Endothelial cell of umbilical vein (primary cell): Measurements from ENCODE around the gene PPP1R1B. TPM values are rescaled to one million over a fixed set of nuclear protein-coding genes. Genes with fewer than 3 reads are reported as not detected.

Experiments
- BruUV-seq: library from RNA; stranded (reverse); fragments of 400-500 nt; replicated peaks from 2 replicates; lab custom pipeline; 2021; lab: Mats Ljungman, UMichigan
- CTCF ChIA-PET: fragments of 300-600, 350-600 bp; sonication (Branson Sonifier 250); formaldehyde crosslinking; loops from one replicate; lab custom pipeline; 2021; ENCODE audit warnings: antibody characterized with exemption, inconsistent platforms; lab: Charles Lee
- POLR2A ChIA-PET: fragments of 300-600, 350-600 bp; sonication (Branson Sonifier 250); formaldehyde crosslinking; loops from one replicate; lab custom pipeline; 2021; ENCODE audit warnings: antibody characterized with exemption, inconsistent platforms; lab: Charles Lee
- DNase-seq: peaks from one replicate; pipeline ENCODE4 v3.0.0-alpha.2; 2011; ENCODE audit warnings: low read depth, low spot score
- FAIRE-seq: peaks from 2 replicates; lab custom pipeline; 2011; peaks lifted over from hg19 to GRCh38; lab: Jason Lieb, UNC
- H2AFZ ChIP-seq: 2 replicates; pipeline ENCODE4 v1.6.0; 2012; ENCODE audit warnings: low read depth, low read length, control low read depth, inconsistent platforms
- H3K27ac ChIP-seq: 2 replicates; pipeline ENCODE4 v1.5.1; 2011; ENCODE audit warnings: low read depth, mild to moderate bottlenecking, control low read depth, low read length, moderate library complexity; ENCODE audit not compliant: insufficient read depth
- H3K27me3 ChIP-seq, 2 experiments: 2 replicates each; pipeline versions ENCODE4 v1.6.0 to v1.6.1; 2011; ENCODE audit warnings: low read length in 2 of 2, mixed read lengths in 1 of 2; ENCODE audit not compliant: control insufficient read depth in 2 of 2, insufficient read depth in 2 of 2
- H3K36me3 ChIP-seq, 2 experiments: 2 replicates in 1 of 2; 3 replicates in 1 of 2; pipeline ENCODE4 v1.5.1; 2011; ENCODE audit warnings: low read length in 2 of 2, mild to moderate bottlenecking in 1 of 2, moderate library complexity in 1 of 2; ENCODE audit not compliant: control insufficient read depth in 2 of 2, insufficient read depth in 2 of 2; ENCODE audit errors: extremely low read depth in 1 of 2
- H3K4me1 ChIP-seq: 3 replicates; pipeline ENCODE4 v1.5.1; 2011; ENCODE audit warnings: mild to moderate bottlenecking, low read length; ENCODE audit not compliant: control insufficient read depth, insufficient read depth; ENCODE audit errors: extremely low read depth
- H3K4me2 ChIP-seq: 2 replicates; pipeline ENCODE4 v1.6.1; 2011; ENCODE audit warnings: low read length, control low read depth, mixed read lengths; ENCODE audit not compliant: insufficient read depth
- H3K4me3 ChIP-seq, 3 experiments: fragments of 200-600 bp in 1 of 3; sonication (generic), shearing (Covaris generic) in 1 of 3; replicated peaks in 1 of 3; 2 replicates each; pipeline ENCODE4 v1.5.1; 2011 to 2016; ENCODE audit warnings: control low read depth in 3 of 3, low read length in 3 of 3, mild to moderate bottlenecking in 2 of 3, inconsistent platforms in 1 of 3, low read depth in 1 of 3, moderate library complexity in 1 of 3; ENCODE audit not compliant: insufficient read depth in 1 of 3
- H3K79me2 ChIP-seq: 2 replicates; pipeline ENCODE4 v1.6.0; 2012; ENCODE audit warnings: low read length, inconsistent platforms; ENCODE audit not compliant: control insufficient read depth, insufficient read depth
- H3K9ac ChIP-seq: replicated peaks from 2 replicates; pipeline ENCODE3; 2011; ENCODE audit warnings: low read length, control low read depth; ENCODE audit not compliant: insufficient read depth; ENCODE audit errors: extremely low read depth
- H3K9me1 ChIP-seq: replicated peaks from 3 replicates; pipeline ENCODE4 v1.6.0; 2011; ENCODE audit warnings: mild to moderate bottlenecking, low read length; ENCODE audit not compliant: control insufficient read depth, insufficient read depth; ENCODE audit errors: extremely low read depth
- H3K9me3 ChIP-seq: replicated peaks from 2 replicates; pipeline ENCODE4 v1.5.1; 2012; ENCODE audit warnings: low read length, inconsistent platforms; ENCODE audit not compliant: control insufficient read depth, insufficient read depth
- H4K20me1 ChIP-seq: replicated peaks from 2 replicates; pipeline ENCODE3; 2011; ENCODE audit warnings: mild to moderate bottlenecking, low read length; ENCODE audit not compliant: control insufficient read depth, insufficient read depth; ENCODE audit errors: extremely low read depth
- EZH2 ChIP-seq: IDR thresholded peaks from 2 replicates; pipeline ENCODE4 v1.6.1; 2012; ENCODE audit warnings: borderline replicate concordance, low read depth, mild to moderate bottlenecking, moderate library complexity, low read length, inconsistent platforms; ENCODE audit not compliant: severe bottlenecking
- FOS ChIP-seq: IDR thresholded peaks from 2 replicates; pipeline ENCODE4 v1.6.1; 2011; ENCODE audit warnings: mild to moderate bottlenecking, low read length, moderate library complexity, borderline replicate concordance; ENCODE audit not compliant: insufficient read depth
- GATA2 ChIP-seq: IDR thresholded peaks from 2 replicates; pipeline ENCODE4 v1.7.0; 2011; ENCODE audit warnings: low read depth, mild to moderate bottlenecking, moderate library complexity, mixed read lengths, low read length; ENCODE audit not compliant: insufficient read length, insufficient read depth
- JUN ChIP-seq: IDR thresholded peaks from 2 replicates; pipeline ENCODE4 v1.6.1; 2011; ENCODE audit warnings: borderline replicate concordance, low read depth; ENCODE audit not compliant: insufficient read length, insufficient read depth
- MYC ChIP-seq: IDR thresholded peaks from one replicate; pipeline ENCODE4 v1.6.1; 2011; ENCODE audit warnings: mild to moderate bottlenecking, low read depth, low read length
- POLR2A ChIP-seq: IDR thresholded peaks from 2 replicates; pipeline ENCODE4 v1.6.1; 2012; ENCODE audit warnings: low read depth, mild to moderate bottlenecking, control low read depth, low read length
- POLR2AphosphoS5 ChIP-seq: IDR thresholded peaks from 2 replicates; pipeline ENCODE4 v1.6.1; 2012; ENCODE audit warnings: low read depth, mild to moderate bottlenecking, control low read depth, low read length, moderate library complexity; ENCODE audit not compliant: insufficient read depth
- dilution Hi-C: fragments of 300-500 bp; cut with MboI; formaldehyde crosslinking; loops from one replicate; pipeline ENCODE4 v1.15.0; 2019; ENCODE audit warnings: low sequenced_read_pairs; ENCODE audit not compliant: extremely low pct_ligation_motif_present
- intact Hi-C: fragments of 100-400 bp; cut with micrococcal nuclease; formaldehyde crosslinking; loops from one replicate; pipeline ENCODE4 v1.10.0; 2022
- polyA plus RNA-seq, 4 experiments: library from polyadenylated mRNA; depleted of rRNA in 3 of 4; stranded (reverse) in 3 of 4; unstranded in 1 of 4; fragments of >200 nt; gene quantifications; 2 replicates each; pipeline versions ENCODE4 v1.2.1 to v1.2.3, GENCODE V29; 2011 to 2012; ENCODE audit warnings: missing spikeins in 1 of 4
- total RNA-seq: library from RNA; stranded (reverse); gene quantifications from 2 replicates; pipeline ENCODE4 v1.2.3, GENCODE V29; 2021
- TF ChIP-seq, protein P1 (sequence below): IDR thresholded peaks from 2 replicates; pipeline ENCODE4 v1.6.1; 2011; ENCODE audit not compliant: insufficient read depth, insufficient read length
- TF ChIP-seq, protein P2 (sequence below), 2 donors: IDR thresholded peaks; 1 replicate in 1 of 2; 2 replicates in 1 of 2; pipeline ENCODE4 v1.5.1; 2011; ENCODE audit warnings: low read length in 2 of 2, mild to moderate bottlenecking in 2 of 2, moderate library complexity in 2 of 2, control low read depth in 1 of 2, inconsistent platforms in 1 of 2, low read depth in 1 of 2; ENCODE audit not compliant: insufficient read depth in 1 of 2; ENCODE audit errors: extremely low read depth in 1 of 2

Gene PPP1R1B
- total and polyA plus RNA-seq, 2 donors (not counting 3 experiments of a cell fraction or from before 2014, with no cell fraction given), result not detected

- no peak for DNase-seq
Measured at GRCh38 chr17:39674702-39675389, 48.1 kb downstream of the PPP1R1B start.

More at GRCh38 chr17:39674702-39675389, 48.1 kb downstream of the PPP1R1B start:
- no peak overlapping the region for H3K9ac ChIP-seq
- TF ChIP-seq FOS (no peak), JUN (no peak), POLR2A (no peak), EZH2 (no peak), GATA2 (no peak), POLR2AphosphoS5 (no peak), MYC (no peak)
- TF ChIP-seq, protein P1, sequence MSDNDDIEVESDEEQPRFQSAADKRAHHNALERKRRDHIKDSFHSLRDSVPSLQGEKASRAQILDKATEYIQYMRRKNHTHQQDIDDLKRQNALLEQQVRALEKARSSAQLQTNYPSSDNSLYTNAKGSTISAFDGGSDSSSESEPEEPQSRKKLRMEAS, result no peak
- TF ChIP-seq, protein P2, sequence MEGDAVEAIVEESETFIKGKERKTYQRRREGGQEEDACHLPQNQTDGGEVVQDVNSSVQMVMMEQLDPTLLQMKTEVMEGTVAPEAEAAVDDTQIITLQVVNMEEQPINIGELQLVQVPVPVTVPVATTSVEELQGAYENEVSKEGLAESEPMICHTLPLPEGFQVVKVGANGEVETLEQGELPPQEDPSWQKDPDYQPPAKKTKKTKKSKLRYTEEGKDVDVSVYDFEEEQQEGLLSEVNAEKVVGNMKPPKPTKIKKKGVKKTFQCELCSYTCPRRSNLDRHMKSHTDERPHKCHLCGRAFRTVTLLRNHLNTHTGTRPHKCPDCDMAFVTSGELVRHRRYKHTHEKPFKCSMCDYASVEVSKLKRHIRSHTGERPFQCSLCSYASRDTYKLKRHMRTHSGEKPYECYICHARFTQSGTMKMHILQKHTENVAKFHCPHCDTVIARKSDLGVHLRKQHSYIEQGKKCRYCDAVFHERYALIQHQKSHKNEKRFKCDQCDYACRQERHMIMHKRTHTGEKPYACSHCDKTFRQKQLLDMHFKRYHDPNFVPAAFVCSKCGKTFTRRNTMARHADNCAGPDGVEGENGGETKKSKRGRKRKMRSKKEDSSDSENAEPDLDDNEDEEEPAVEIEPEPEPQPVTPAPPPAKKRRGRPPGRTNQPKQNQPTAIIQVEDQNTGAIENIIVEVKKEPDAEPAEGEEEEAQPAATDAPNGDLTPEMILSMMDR (IDR thresholded peaks at IDR 0.05; ENCODE audit: extremely low read depth in 1 of 2, insufficient read depth in 1 of 2, low read depth in 1 of 2, low read length in 2 of 2), result no peak
- BruUV-seq, result no TSS peak
- no peaks in the 10 kb centered on the region for H4K20me1 ChIP-seq
- no peak overlapping the region for H3K4me3 ChIP-seq
- FAIRE-seq, result no peak
- no peaks in the 10 kb centered on the region for H3K4me1 ChIP-seq
- intact Hi-C loops, result no loop called here
- ChIA-PET POLR2A (no interaction called here), CTCF (interaction anchor here (0.7 to 13.1 kb wide), 6 partner anchors 8 to 55 kb away, joined by 3 to 291 read pairs (median 4); partner anchors contain the start of gene ERBB2)
- no peak overlapping the region for H3K4me2 ChIP-seq
- no peaks in the 10 kb centered on the region for H3K9me3 ChIP-seq
- no peaks in the 10 kb centered on the region for H3K27me3 ChIP-seq
- H2AFZ ChIP-seq, result no peak overlapping the region
- H3K36me3 ChIP-seq, result no peaks in the 10 kb centered on the region
- no peaks in the 10 kb centered on the region for H3K9me1 ChIP-seq
- dilution Hi-C loops, result no loop called here
- H3K27ac ChIP-seq, result no peak overlapping the region
- H3K79me2 ChIP-seq, result no peaks in the 10 kb centered on the region
